CD4-positive, alpha-beta T cell (primary cell): ENCODE measurements around the gene YPEL1. TPM values are rescaled to one million over a fixed set of nuclear protein-coding genes. Genes with fewer than 3 reads are reported as not detected.
"Not testable (repeated sequence)": the region's sequence is repeated elsewhere in the genome, so short reads cannot be mapped to it uniquely, and the experiment has no call there.

ENCODE experiments used
- ATAC-seq: fragments of 200-7000 bp; cut with Tn5 transposase; one replicate; pipeline ENCODE4 v1.10.0; 2022; ENCODE audit warnings: mild to moderate bottlenecking; ENCODE audit not compliant: poor library complexity
- CTCF ChIA-PET: fragments of 350-600 bp; sonication (Branson Sonifier 250); formaldehyde crosslinking; loops from one replicate; lab custom pipeline; 2021; ENCODE audit warnings: antibody characterized with exemption, inconsistent platforms; lab: Charles Lee
- POLR2A ChIA-PET: fragments of 350-600 bp; sonication (Branson Sonifier 250); formaldehyde crosslinking; loops from one replicate; lab custom pipeline; 2021; ENCODE audit warnings: antibody characterized with exemption, inconsistent platforms; lab: Charles Lee
- DNase-seq, 14 experiments: peaks; one replicate each; pipeline ENCODE4 v3.0.0-alpha.2; 2013 to 2020; ENCODE audit warnings: mixed read lengths in 2 of 14
- H3K27ac ChIP-seq, 2 donors: one replicate each; pipeline versions ENCODE4 v1.5.1 to v1.7.0; 2013; ENCODE audit warnings: low read length in 2 of 2, low read depth in 1 of 2, mild to moderate bottlenecking in 1 of 2
- H3K27me3 ChIP-seq, 2 experiments: 1 replicate in 1 of 2; 2 replicates in 1 of 2; pipeline versions ENCODE4 v1.6.1 to v1.7.0; 2013; ENCODE audit warnings: low read length in 2 of 2, control low read depth in 1 of 2, mild to moderate bottlenecking in 1 of 2, moderate library complexity in 1 of 2; ENCODE audit not compliant: insufficient read depth in 2 of 2, control insufficient read depth in 1 of 2
- H3K36me3 ChIP-seq: one replicate; pipeline ENCODE4 v1.6.1; 2013; ENCODE audit warnings: low read length, control low read depth; ENCODE audit not compliant: insufficient read depth
- H3K4me1 ChIP-seq: one replicate; pipeline ENCODE4 v1.6.1; 2013; ENCODE audit warnings: low read length, control low read depth; ENCODE audit not compliant: insufficient read depth
- H3K4me3 ChIP-seq: one replicate; pipeline ENCODE4 v1.5.1; 2013; ENCODE audit warnings: mild to moderate bottlenecking, low read length, moderate library complexity
- H3K9me3 ChIP-seq, 2 experiments: 1 replicate in 1 of 2; 2 replicates in 1 of 2; pipeline versions ENCODE4 v1.6.1 to v1.7.0; 2013; ENCODE audit warnings: low read length in 2 of 2, mild to moderate bottlenecking in 2 of 2, control low read depth in 1 of 2, moderate library complexity in 1 of 2; ENCODE audit not compliant: control insufficient read depth in 1 of 2, insufficient read depth in 1 of 2
- H3K27ac Mint-ChIP-seq: one replicate; pipeline ENCODE4 v1.8.0; 2020; ENCODE audit warnings: mixed read lengths
- H3K27me3 Mint-ChIP-seq: one replicate; pipeline ENCODE4 v1.8.0; 2021; ENCODE audit warnings: mixed read lengths
- H3K36me3 Mint-ChIP-seq: one replicate; pipeline ENCODE4 v1.8.0; 2021; ENCODE audit warnings: low read depth, mixed read lengths
- H3K4me1 Mint-ChIP-seq: one replicate; pipeline ENCODE4 v1.8.0; 2021; ENCODE audit warnings: low read depth, mixed read lengths
- H3K4me3 Mint-ChIP-seq: one replicate; pipeline ENCODE4 v1.8.0; 2020; ENCODE audit warnings: mild to moderate bottlenecking, mixed read lengths
- H3K9me3 Mint-ChIP-seq: one replicate; pipeline ENCODE4 v1.8.0; 2020; ENCODE audit warnings: mixed read lengths
- intact Hi-C, 2 experiments: fragments of 100-400 bp; cut with DNase I in 1 of 2; cut with micrococcal nuclease in 1 of 2; formaldehyde crosslinking; loops; one replicate each; pipeline versions ENCODE4 v1.15.1 to v1.9.0; 2023 to 2025; cut with DNase I, micrococcal nuclease
- total RNA-seq, 174 experiments: library from RNA in 2 of 174; stranded (reverse) in 2 of 174; gene quantifications; one replicate each; pipeline ENCODE4 v1.2.3 and lab custom pipeline; 2021 to 2026
- TF ChIP-seq, protein P1 (sequence below): fragments of 200-600 bp; IDR thresholded peaks from one replicate; pipeline ENCODE4 v1.8.0; 2022; ENCODE audit warnings: antibody characterized with exemption, mild to moderate bottlenecking

Gene YPEL1
- total RNA-seq, 2 experiments from 2014 or later: 2.3 to 2.6 TPM

DNA sequence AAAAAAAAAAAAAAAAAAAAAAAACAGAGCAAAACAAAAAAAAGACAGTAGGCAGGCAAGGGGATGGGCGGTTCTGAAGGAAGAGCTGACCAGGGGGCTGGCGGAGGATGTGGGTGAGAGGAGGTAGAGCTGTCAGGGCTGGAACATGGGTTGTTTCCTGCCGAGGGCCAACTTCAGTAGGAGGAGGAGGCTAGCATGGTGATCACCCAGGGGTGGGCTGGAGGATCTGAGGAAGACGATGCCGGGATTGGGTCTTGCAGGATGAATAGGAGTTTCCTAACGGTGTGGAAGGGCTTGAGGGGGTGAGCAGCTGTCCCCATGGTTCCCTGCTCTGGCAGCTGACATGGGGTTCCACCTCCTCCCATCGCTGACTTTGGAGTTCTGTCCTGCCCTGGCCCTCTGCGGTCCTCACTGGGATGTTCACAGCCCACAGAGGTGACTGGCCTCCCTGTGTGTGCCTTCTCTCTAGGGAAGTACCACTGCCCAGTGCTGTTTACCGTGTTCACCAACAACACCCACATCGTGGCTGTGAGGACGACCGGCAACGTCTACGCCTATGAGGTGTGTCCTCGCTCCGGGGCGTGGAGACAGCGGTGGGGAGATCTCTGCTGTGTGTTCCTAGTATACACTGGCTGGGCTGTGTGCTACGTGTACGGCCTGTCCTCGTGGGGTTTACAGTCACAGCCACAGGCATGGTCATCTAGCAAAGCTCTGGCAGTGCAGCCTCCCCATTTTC lies 54.6 kb downstream of the YPEL1 start:
- Mint-ChIP-seq H3K27ac (no peak overlapping the region), H3K4me3 (no peak overlapping the region)
- no peak for DNase-seq

DNA sequence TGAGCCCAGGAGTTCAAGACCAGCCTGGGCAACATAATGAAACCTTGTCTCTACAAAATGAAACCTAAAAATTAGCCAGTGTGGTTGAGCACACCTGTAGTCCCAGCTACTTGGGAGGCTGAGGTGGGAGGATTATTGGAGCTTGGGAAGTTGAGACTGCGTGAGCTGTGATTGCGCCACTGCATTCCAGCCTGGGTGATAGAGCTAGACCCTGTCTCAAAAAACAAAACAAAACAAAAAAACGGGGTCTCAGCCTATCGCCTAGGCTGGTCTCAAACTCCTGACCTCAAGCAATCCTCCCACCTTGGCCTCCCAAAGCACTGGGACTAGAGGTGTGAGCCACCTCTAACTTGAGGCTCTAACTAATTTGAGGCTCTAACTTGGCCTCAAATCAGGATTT lies 56.2 kb downstream of the YPEL1 start:
- TF ChIP-seq, protein P1, sequence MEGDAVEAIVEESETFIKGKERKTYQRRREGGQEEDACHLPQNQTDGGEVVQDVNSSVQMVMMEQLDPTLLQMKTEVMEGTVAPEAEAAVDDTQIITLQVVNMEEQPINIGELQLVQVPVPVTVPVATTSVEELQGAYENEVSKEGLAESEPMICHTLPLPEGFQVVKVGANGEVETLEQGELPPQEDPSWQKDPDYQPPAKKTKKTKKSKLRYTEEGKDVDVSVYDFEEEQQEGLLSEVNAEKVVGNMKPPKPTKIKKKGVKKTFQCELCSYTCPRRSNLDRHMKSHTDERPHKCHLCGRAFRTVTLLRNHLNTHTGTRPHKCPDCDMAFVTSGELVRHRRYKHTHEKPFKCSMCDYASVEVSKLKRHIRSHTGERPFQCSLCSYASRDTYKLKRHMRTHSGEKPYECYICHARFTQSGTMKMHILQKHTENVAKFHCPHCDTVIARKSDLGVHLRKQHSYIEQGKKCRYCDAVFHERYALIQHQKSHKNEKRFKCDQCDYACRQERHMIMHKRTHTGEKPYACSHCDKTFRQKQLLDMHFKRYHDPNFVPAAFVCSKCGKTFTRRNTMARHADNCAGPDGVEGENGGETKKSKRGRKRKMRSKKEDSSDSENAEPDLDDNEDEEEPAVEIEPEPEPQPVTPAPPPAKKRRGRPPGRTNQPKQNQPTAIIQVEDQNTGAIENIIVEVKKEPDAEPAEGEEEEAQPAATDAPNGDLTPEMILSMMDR: no peak
- POLR2A ChIA-PET: no interaction called here
- Mint-ChIP-seq H3K9me3 (no peaks in the 10 kb centered on the region), H3K27ac (no peak overlapping the region), H3K36me3 (peaks cover 62% of the 10 kb centered on the region), H3K4me1 (no peaks in the 10 kb centered on the region), H3K27me3 (no peaks in the 10 kb centered on the region), H3K4me3 (no peak overlapping the region)
- intact Hi-C loops: no loop called here
- Histone ChIP-seq H3K27me3 (no peaks in the 10 kb centered on the region), H3K9me3 (no peaks in the 10 kb centered on the region), H3K27ac (no peak overlapping the region), H3K4me1 (no peaks in the 10 kb centered on the region), H3K36me3 (peaks cover 55% of the 10 kb centered on the region), H3K4me3 (no peak overlapping the region)
- no peak for ATAC-seq
- CTCF ChIA-PET: no interaction called here
- DNase-seq: no peak

More for the DNA sequence above, 54.6 kb downstream of the YPEL1 start:
- intact Hi-C loops: no loop called here
- Mint-ChIP-seq H3K27me3 (no peaks in the 10 kb centered on the region), H3K4me1 (no peaks in the 10 kb centered on the region), H3K36me3 (peaks cover 62% of the 10 kb centered on the region), H3K9me3 (no peaks in the 10 kb centered on the region)
- Histone ChIP-seq H3K4me3 (no peak overlapping the region), H3K27me3 (no peaks in the 10 kb centered on the region), H3K9me3 (no peaks in the 10 kb centered on the region), H3K27ac (no peak overlapping the region), H3K4me1 (no peaks in the 10 kb centered on the region), H3K36me3 (peaks cover 53% of the 10 kb centered on the region)
- ChIA-PET POLR2A (no interaction called here), CTCF (no interaction called here)
- TF ChIP-seq, protein P1: no peak
- ATAC-seq: no peak

DNA sequence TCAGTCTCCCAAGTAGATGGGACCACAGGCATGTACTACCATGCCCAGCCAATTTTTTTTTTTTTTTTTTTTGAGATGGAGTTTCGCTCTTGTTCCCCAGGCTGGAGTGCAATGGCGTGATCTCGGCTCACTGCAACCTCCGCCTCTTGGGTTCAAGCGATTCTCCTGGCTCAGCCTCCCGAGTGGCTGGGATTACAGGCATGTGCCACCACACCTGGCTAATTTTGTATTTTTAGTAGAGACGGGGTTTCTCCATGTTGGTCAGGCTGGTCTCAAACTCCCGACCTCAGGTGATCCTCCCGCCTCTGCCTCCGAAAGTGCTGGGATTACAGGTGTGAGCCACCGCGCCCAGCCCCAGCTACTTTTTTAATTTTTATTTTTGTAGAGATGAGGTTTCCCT lies 56.8 kb downstream of the YPEL1 start:
- H3K27me3 Mint-ChIP-seq, H3K27ac Mint-ChIP-seq, H3K9me3 Mint-ChIP-seq, H3K4me1 ChIP-seq, H3K27ac ChIP-seq, intact Hi-C loops, POLR2A ChIA-PET, DNase-seq, H3K4me3 ChIP-seq, H3K9me3 ChIP-seq, H3K4me3 Mint-ChIP-seq, H3K4me1 Mint-ChIP-seq, H3K27me3 ChIP-seq, CTCF ChIA-PET, ATAC-seq: not testable (repeated sequence)
- H3K36me3 ChIP-seq: peaks cover 56% of the 10 kb centered on the region
- peaks cover 66% of the 10 kb centered on the region for H3K36me3 Mint-ChIP-seq
